AML-193 (cell line): ENCODE results near the gene ST6GALNAC3.
"Not testable (repeated sequence)": the region's sequence is repeated elsewhere in the genome, so short reads cannot be mapped to it uniquely, and the experiment has no call there.

Experiments
- DNase-seq, 2 experiments: peaks; one replicate each; lab custom pipeline; 2025; lab: John Stamatoyannopoulos, UW

Gene ST6GALNAC3

GRCh38 chr1:76075188-76075489 is 593 bp downstream of the ST6GALNAC3 start:
- no peak for DNase-seq

GRCh38 chr1:76075877-76076276 is 1.3 kb downstream of the ST6GALNAC3 start:
- DNase-seq = peak; percentile 96 to 99

- no peak for DNase-seq
Observed at GRCh38 chr1:76079475-76080227, 5.1 kb downstream of the ST6GALNAC3 start.

DNA sequence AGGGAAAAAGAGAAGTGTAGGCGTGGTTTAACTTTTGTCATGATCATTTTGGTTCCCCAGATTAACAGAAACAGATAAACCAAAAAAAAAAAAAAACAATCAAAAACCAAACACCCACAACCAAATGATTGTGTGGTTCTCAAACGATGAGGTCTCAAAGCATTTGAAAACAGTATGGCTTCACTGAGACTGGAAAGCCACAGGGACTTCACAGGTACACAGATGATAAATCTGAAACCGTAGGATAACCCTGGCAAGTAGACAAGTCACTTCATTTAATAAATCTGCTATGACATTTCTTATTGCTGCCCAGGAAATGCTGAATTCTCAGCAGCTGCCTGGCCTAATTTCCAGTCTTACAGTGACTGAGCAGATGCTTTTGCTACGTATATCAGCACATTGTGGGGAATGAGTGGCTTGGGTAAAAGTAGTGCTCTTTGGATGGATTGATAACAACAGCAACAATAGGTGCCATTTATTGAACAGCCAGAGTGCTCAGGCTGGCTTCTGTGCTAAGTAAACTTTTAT is 6.1 kb downstream of the ST6GALNAC3 start:
- DNase-seq = no peak

GRCh38 chr1:76082062-76082461 is 7.5 kb downstream of the ST6GALNAC3 start:
- DNase-seq = no peak

DNA sequence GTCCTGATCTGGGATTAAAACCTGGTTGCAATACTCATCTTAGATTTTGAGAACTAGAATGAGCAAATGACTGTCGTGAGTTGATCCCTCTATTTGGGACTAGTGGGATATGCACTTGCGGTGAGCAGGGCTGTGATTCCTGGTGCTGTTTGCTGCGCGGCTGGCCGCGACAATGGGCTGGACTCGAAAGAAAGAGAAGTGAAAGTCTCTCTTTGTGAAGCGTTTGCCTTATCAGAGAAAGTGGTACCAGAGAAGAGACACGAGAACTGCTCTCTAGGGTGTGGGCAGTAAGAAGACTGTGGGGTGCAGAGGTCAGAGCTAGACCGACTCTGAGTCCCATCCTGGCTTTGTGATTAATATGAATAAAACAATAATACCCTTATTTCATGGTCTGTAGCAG is 8.6 kb downstream of the ST6GALNAC3 start:
- no peak for DNase-seq

- no peak for DNase-seq
Observed at GRCh38 chr1:76084029-76084627, 9.6 kb downstream of the ST6GALNAC3 start.

DNA sequence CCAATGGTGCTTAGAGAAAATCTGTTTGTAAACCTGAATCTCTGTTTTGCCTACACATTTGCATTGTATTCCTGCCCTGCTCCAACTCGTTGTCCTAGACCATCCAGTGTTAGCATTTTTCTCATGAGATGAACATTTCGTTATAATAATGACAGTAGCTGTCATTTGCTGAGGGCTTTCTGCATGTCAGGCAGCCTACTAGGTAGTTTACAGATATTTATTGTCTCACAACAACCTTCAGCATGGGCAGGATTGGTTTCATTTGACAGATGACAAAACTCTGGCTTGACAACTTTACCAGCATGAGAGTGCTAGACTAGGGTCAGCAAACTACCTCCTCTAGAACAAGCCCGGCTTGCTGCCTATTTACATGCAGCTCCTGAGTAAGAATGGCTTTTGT is 10.1 kb downstream of the ST6GALNAC3 start:
- DNase-seq = no peak

DNA sequence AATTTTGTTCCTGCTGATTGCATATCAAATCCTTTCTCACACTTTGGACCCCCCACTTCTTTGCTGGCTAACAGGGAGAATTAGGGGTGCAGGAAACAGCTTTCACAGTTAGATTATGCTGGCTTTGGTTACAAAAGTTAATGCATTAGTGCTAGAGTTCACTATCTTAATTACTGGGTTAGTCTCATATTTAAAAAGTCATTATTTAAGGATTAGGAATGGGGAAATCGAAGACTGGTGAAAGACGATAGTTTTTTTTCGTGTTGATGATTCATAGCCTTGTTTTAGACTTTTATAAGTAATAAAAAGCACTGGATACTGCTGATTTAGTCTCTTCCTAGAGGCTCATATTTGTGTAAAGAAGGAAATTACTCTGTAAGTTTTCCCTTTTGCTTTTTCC is 11.6 kb downstream of the ST6GALNAC3 start:
- no peak for DNase-seq

DNA sequence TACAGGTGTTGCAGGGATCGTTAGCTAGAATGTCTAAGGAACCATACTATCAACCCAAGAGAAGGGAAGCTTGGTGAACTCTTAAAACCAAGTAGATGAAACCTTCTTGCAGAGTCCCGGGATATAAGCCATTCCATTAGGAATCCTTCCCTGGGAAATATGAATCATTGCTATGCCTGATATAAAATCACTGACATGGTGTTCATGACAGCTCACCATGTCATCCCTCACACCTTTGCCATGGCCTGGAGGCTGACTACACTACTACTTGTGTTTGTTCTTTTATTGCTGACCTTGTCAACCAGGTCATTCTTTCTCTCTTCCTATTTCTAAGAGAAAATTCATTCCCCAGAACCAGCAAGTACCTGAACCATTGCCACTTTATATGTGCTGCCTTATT is 12.1 kb downstream of the ST6GALNAC3 start:
- DNase-seq = no peak

GRCh38 chr1:76090283-76091203 is 16.0 kb downstream of the ST6GALNAC3 start:
- DNase-seq = peak in 1 of 2 experiments; percentile 6

DNA sequence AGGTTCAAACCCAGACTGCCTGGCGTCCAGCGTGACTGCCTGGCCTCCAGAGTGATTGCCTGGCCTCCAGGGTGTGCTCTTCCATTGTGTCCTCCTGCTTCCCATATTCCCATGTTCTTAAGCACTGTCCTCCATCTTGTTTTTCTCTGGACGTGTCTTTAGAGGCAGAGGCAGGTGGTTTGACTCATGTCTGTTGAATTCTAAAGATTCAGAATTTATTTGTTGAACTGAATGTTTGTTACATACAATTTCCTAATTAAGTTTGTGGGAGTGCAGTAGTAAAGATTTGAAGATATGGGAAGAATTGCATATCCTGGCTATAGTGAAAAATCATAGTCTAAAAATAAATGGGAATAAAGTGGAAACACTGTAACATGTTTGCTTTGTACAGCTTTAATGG is 18.3 kb downstream of the ST6GALNAC3 start:
- no peak for DNase-seq

DNA sequence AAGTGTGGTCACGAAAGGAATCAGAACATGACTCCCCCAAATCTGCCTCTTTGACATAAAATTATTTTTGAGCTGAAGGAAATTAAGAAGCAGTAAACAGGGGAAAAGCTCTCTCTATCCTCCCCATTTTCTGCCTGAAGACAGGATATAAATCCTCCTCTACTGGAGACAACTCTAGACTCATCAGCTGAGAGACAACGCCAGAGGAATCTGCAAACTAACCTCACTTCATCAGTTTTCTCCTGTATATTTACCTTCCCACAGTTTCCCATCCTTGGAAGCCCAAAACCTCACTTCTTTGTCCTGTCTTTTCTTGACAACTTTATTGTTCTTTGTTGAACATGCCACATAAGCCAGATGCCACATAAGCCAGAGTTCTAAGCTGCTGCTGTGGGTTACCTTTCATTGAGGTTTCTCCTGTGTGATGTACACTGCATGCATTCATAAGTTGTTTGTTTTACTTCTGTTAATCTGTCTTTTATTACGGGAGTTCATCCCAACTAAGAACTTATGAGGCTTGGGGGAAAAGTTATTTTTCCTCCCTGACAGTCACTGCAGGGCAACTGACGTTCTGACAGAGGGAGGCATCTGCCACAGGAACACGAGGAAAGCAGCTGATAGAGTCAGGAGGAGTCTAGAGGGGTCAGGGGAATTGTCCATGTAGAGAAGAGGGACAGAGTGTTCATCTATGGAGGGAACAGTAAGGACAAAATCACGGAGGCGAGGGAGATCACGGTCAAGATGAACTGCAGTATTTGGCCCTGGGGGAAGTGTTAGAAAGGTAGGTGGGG is 19.2 kb downstream of the ST6GALNAC3 start:
- DNase-seq = no peak

- no peak for DNase-seq
Observed at GRCh38 chr1:76095802-76096201, 21.3 kb downstream of the ST6GALNAC3 start.

- DNase-seq = not testable (repeated sequence)
Observed at GRCh38 chr1:76097064-76097463, 22.5 kb downstream of the ST6GALNAC3 start.

- no peak for DNase-seq
Observed at GRCh38 chr1:76098845-76099244, 24.3 kb downstream of the ST6GALNAC3 start.

DNA sequence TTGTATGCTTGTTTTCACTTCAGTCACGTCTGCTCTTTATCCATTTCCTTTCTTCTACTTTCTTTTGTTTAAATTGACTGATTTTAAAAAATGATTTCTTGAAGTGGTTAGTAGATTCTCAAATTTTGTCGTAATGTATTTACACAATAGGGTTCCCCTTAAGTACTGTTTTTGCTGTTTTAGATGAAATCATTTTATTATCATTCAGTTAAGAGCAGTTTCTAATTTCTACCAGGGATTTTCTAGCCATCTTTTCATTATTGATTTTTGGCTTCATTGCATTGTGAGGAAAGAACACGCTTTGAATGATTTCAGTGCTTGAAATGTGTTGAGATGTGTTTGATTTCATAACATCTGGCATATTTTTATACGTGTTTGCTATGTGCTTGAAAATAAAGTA is 27.0 kb downstream of the ST6GALNAC3 start:
- DNase-seq = no peak

GRCh38 chr1:76102046-76102445 is 27.5 kb downstream of the ST6GALNAC3 start:
- DNase-seq = no peak

- no peak for DNase-seq
Observed at GRCh38 chr1:76103034-76103433, 28.5 kb downstream of the ST6GALNAC3 start.

GRCh38 chr1:76105372-76105771 is 30.8 kb downstream of the ST6GALNAC3 start:
- no peak for DNase-seq

GRCh38 chr1:76106251-76106650 is 31.7 kb downstream of the ST6GALNAC3 start:
- DNase-seq = no peak

DNA sequence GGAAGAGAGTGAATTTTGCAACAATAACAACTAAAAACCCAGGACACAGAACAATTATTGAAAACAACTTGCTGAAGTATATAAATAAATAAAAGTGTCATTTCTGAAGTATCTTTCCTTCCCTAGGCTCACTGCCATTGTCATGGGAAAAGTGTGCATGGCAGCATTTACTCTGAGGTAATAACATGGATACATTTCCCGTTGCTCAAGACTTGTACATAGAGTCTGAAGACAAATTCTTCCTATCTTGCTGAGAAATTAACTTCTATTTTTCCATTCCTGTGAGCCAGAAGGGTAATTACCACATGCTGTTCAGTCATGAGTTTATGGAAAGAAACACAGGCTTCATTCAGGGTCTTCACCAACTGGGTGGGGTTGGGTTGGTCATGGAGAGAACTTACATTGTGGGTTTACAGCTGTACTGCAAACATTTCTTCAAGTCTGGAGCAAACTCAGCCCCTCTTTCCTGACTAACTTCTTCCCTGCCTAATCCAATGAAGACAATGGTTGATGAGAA is 32.2 kb downstream of the ST6GALNAC3 start:
- no peak for DNase-seq
